A673 (cell line): ENCODE data around the gene ICAM2. TPM values are rescaled to one million over a fixed set of nuclear protein-coding genes. Genes with fewer than 3 reads are reported as not detected.

Source experiments
- BruUV-seq: library from RNA; stranded (reverse); fragments of 400-500 nt; replicated peaks from 2 replicates; lab custom pipeline; 2021; lab: Mats Ljungman, UMichigan
- CTCF ChIA-PET: fragments of 300-600 bp; sonication (Branson Sonifier 250); formaldehyde crosslinking; loops from one replicate; lab custom pipeline; 2022; ENCODE audit warnings: antibody characterized with exemption; lab: Charles Lee
- POLR2A ChIA-PET: fragments of 300-600 bp; sonication (Branson Sonifier 250); formaldehyde crosslinking; loops from one replicate; lab custom pipeline; 2022; ENCODE audit warnings: antibody characterized with exemption; ENCODE audit not compliant: low non-redundant PET; lab: Charles Lee
- DNase-seq: peaks from one replicate; pipeline ENCODE4 v3.0.0-alpha.2; 2015; ENCODE audit warnings: low spot score
- H3K27ac ChIP-seq: fragments of 200-600 bp; sonication (generic); 2 replicates; pipeline ENCODE4 v1.5.1; 2016; ENCODE audit warnings: mixed run types, low read depth, mild to moderate bottlenecking, mixed read lengths, antibody characterized with exemption, low read length; ENCODE audit not compliant: poor library complexity, severe bottlenecking
- H3K27me3 ChIP-seq: fragments of 200-600 bp; sonication (generic); replicated peaks from 2 replicates; pipeline ENCODE4 v1.6.1; 2017; ENCODE audit warnings: mixed run types, low read depth, mild to moderate bottlenecking, mixed read lengths, antibody characterized with exemption, low read length; ENCODE audit not compliant: insufficient read depth, poor library complexity
- H3K36me3 ChIP-seq: fragments of 200-600 bp; sonication (generic); 2 replicates; pipeline ENCODE4 v1.6.1; 2016; ENCODE audit warnings: mixed run types, mild to moderate bottlenecking, mixed read lengths, antibody characterized with exemption, low read length; ENCODE audit not compliant: insufficient read depth, poor library complexity, severe bottlenecking
- H3K4me1 ChIP-seq: fragments of 200-600 bp; sonication (generic); 2 replicates; pipeline ENCODE4 v1.6.1; 2017; ENCODE audit warnings: mixed run types, mild to moderate bottlenecking, mixed read lengths, antibody characterized with exemption, low read length; ENCODE audit not compliant: insufficient read depth, poor library complexity, severe bottlenecking
- H3K4me3 ChIP-seq: fragments of 200-600 bp; sonication (generic); 2 replicates; pipeline ENCODE4 v1.5.1; 2016; ENCODE audit warnings: low read depth, mixed run types, mild to moderate bottlenecking, mixed read lengths, low read length; ENCODE audit not compliant: poor library complexity, severe bottlenecking
- H3K9me3 ChIP-seq: fragments of 200-600 bp; sonication (generic); 2 replicates; pipeline ENCODE4 v1.6.1; 2016; ENCODE audit warnings: mixed run types, low read depth, mild to moderate bottlenecking, mixed read lengths, antibody characterized with exemption, low read length; ENCODE audit not compliant: poor library complexity, severe bottlenecking
- CTCF ChIP-seq: fragments of 300-800, 200-600 bp; sonication (generic); conservative IDR thresholded peaks from 2 replicates; pipeline ENCODE4 v1.5.1; 2017; ENCODE audit warnings: low read depth, mild to moderate bottlenecking, antibody characterized with exemption, low read length, moderate library complexity, mixed read lengths
- EZH2 ChIP-seq: fragments of 200-600 bp; sonication (generic); IDR thresholded peaks from 2 replicates; pipeline ENCODE4 v1.6.1; 2017; ENCODE audit warnings: borderline replicate concordance, low read depth, mild to moderate bottlenecking, mixed read lengths, antibody characterized with exemption, low read length; ENCODE audit not compliant: poor library complexity, severe bottlenecking
- intact Hi-C: fragments of 100-400 bp; cut with micrococcal nuclease; formaldehyde crosslinking; loops from one replicate; pipeline ENCODE4 v1.10.0; 2022; ENCODE audit not compliant: unreplicated experiment
- total RNA-seq: library from RNA; stranded (reverse); gene quantifications from 2 replicates; pipeline ENCODE4 v1.2.3, GENCODE V29; 2021

The ICAM2 gene
- total RNA-seq, 1 experiment from 2014 or later, result 0.99 TPM

- no peak overlapping the region for H3K27ac ChIP-seq
- CTCF ChIA-PET, result no interaction called here
- BruUV-seq, result no TSS peak
- no peaks in the 10 kb centered on the region for H3K27me3 ChIP-seq
- intact Hi-C loops, result no loop called here
- H3K36me3 ChIP-seq, result no peaks in the 10 kb centered on the region
- H3K9me3 ChIP-seq, result no peaks in the 10 kb centered on the region
- no peaks in the 10 kb centered on the region for H3K4me1 ChIP-seq
- H3K4me3 ChIP-seq, result no peak overlapping the region
- TF ChIP-seq CTCF (no peak), EZH2 (no peak)
- DNase-seq, result no peak
- POLR2A ChIA-PET, result no interaction called here
Observed at GRCh38 chr17:63955791-63956190, 64.6 kb downstream of the ICAM2 start.

- no peaks in the 10 kb centered on the region for H3K36me3 ChIP-seq
- DNase-seq, result no peak
- no peaks in the 10 kb centered on the region for H3K9me3 ChIP-seq
- CTCF ChIA-PET, result no interaction called here
- H3K4me3 ChIP-seq, result no peak overlapping the region
- no peaks in the 10 kb centered on the region for H3K4me1 ChIP-seq
- no peak overlapping the region for H3K27ac ChIP-seq
- no TSS peak for BruUV-seq
- intact Hi-C loops, result no loop called here
- no peak for TF ChIP-seq CTCF
- TF ChIP-seq EZH2, result no peak
- POLR2A ChIA-PET, result no interaction called here
- no peaks in the 10 kb centered on the region for H3K27me3 ChIP-seq
Observed at GRCh38 chr17:63955232-63955631, 65.2 kb downstream of the ICAM2 start.

- no peak for DNase-seq
- intact Hi-C loops, result no loop called here
- POLR2A ChIA-PET, result no interaction called here
Observed at GRCh38 chr17:63954402-63955063, 65.9 kb downstream of the ICAM2 start.

More at GRCh38 chr17:63954402-63955063, 65.9 kb downstream of the ICAM2 start:
- no TSS peak for BruUV-seq
- H3K9me3 ChIP-seq, result no peaks in the 10 kb centered on the region
- CTCF ChIA-PET, result no interaction called here
- no peaks in the 10 kb centered on the region for H3K36me3 ChIP-seq
- TF ChIP-seq CTCF, result no peak
- no peak for TF ChIP-seq EZH2
- no peaks in the 10 kb centered on the region for H3K27me3 ChIP-seq
- no peak overlapping the region for H3K4me3 ChIP-seq
- no peaks in the 10 kb centered on the region for H3K4me1 ChIP-seq
- no peak overlapping the region for H3K27ac ChIP-seq

Other genes starting within 250 kb of the ICAM2 start
- 91.9 and 104 TPM in 2 replicates for gene CCDC47, start 247.0 kb downstream of the ICAM2 start, total RNA-seq
- gene DDX42, start 246.5 kb downstream of the ICAM2 start, total RNA-seq, result 148 and 149 TPM in 2 replicates
- 302 and 305 TPM in 2 replicates for gene PSMC5, start 193.2 kb downstream of the ICAM2 start, total RNA-seq
- 81.0 and 90.4 TPM in 2 replicates for gene FTSJ3, start 193.0 kb downstream of the ICAM2 start, total RNA-seq
- 71.9 and 89.4 TPM in 2 replicates for gene SMARCD2, start 177.9 kb downstream of the ICAM2 start, total RNA-seq
- gene CSH2, start 147.0 kb downstream of the ICAM2 start, total RNA-seq, result not detected in 2 replicates
- gene GH2, start 138.7 kb downstream of the ICAM2 start, total RNA-seq, result not detected in 2 replicates
- gene CSH1, start 124.1 kb downstream of the ICAM2 start, total RNA-seq, result not detected in 2 replicates
- gene CSHL1, start 109.4 kb downstream of the ICAM2 start, total RNA-seq, result not detected in 2 replicates
- not detected in 2 replicates for gene GH1, start 101.8 kb downstream of the ICAM2 start, total RNA-seq
- 0.39 and 0.72 TPM in 2 replicates for gene CD79B, start 88.3 kb downstream of the ICAM2 start, total RNA-seq
- 0.56 and 0.79 TPM in 2 replicates for gene SCN4A, start 47.7 kb downstream of the ICAM2 start, total RNA-seq
- 0.37 TPM in 1 of 2 replicates, not detected in the other for gene PRR29, start 22.3 kb downstream of the ICAM2 start, total RNA-seq
- 6.7 and 8.0 TPM in 2 replicates for gene ERN1, start 109.5 kb upstream of the ICAM2 start, total RNA-seq
- gene TEX2, start 242.6 kb upstream of the ICAM2 start, total RNA-seq, result 16.1 and 17.5 TPM in 2 replicates